Endodermal cell (in vitro differentiated cells): ENCODE data around the gene GIMAP6. TPM values are rescaled to one million over a fixed set of nuclear protein-coding genes. Genes with fewer than 3 reads are reported as not detected.
"Not testable (repeated sequence)": the region's sequence is repeated elsewhere in the genome, so short reads cannot be mapped to it uniquely, and the experiment has no call there.

Experiments used
- DNase-seq: peaks from one replicate; pipeline ENCODE4 v3.0.0-alpha.2; 2017
- H3K27ac ChIP-seq: 2 replicates; pipeline ENCODE4 v1.5.1; 2013; ENCODE audit warnings: mild to moderate bottlenecking, low read depth, low read length, moderate library complexity
- H3K27me3 ChIP-seq: 2 replicates; pipeline ENCODE4 v1.6.1; 2013; ENCODE audit warnings: mild to moderate bottlenecking, low read length, moderate library complexity; ENCODE audit not compliant: insufficient read depth, control insufficient read depth, poor library complexity, severe bottlenecking
- H3K36me3 ChIP-seq: 2 replicates; pipeline ENCODE4 v1.7.0; 2013; ENCODE audit warnings: mild to moderate bottlenecking, low read length, moderate library complexity; ENCODE audit not compliant: control insufficient read depth, insufficient read depth
- H3K4me1 ChIP-seq: one replicate; pipeline ENCODE4 v1.7.0; 2013; ENCODE audit warnings: low read length; ENCODE audit not compliant: control insufficient read depth, insufficient read depth
- H3K4me3 ChIP-seq: 2 replicates; pipeline ENCODE4 v1.5.1; 2013; ENCODE audit warnings: mild to moderate bottlenecking, low read length, moderate library complexity
- H3K9ac ChIP-seq: 2 replicates; pipeline ENCODE4 v1.6.1; 2013; ENCODE audit warnings: mild to moderate bottlenecking, low read length, moderate library complexity; ENCODE audit not compliant: poor library complexity, severe bottlenecking; ENCODE audit errors: extremely low read depth
- H3K9me3 ChIP-seq: 2 replicates; pipeline ENCODE4 v1.6.1; 2013; ENCODE audit warnings: mild to moderate bottlenecking, low read length, moderate library complexity; ENCODE audit not compliant: control insufficient read depth
- H3K27ac Mint-ChIP-seq: 2 replicates; pipeline ENCODE4 v1.8.0; 2020; ENCODE audit warnings: mixed read lengths
- H3K27me3 Mint-ChIP-seq: 2 replicates; pipeline ENCODE4 v1.8.0; 2021; ENCODE audit warnings: mild to moderate bottlenecking, mixed read lengths; ENCODE audit not compliant: insufficient read depth
- H3K36me3 Mint-ChIP-seq: 2 replicates; pipeline ENCODE4 v1.8.0; 2020; ENCODE audit warnings: low read depth, mixed read lengths
- H3K4me1 Mint-ChIP-seq: 2 replicates; pipeline ENCODE4 v1.8.0; 2020; ENCODE audit warnings: mixed read lengths
- H3K4me3 Mint-ChIP-seq: 2 replicates; pipeline ENCODE4 v1.8.0; 2020; ENCODE audit warnings: mild to moderate bottlenecking, moderate library complexity, mixed read lengths
- H3K9me3 Mint-ChIP-seq: 2 replicates; pipeline ENCODE4 v1.8.0; 2020; ENCODE audit warnings: mild to moderate bottlenecking, mixed read lengths
- CTCF ChIP-seq: fragments of 200-600 bp; sonication (generic); conservative IDR thresholded peaks from 2 replicates; pipeline ENCODE4 v1.5.0; 2021; ENCODE audit warnings: antibody characterized with exemption, mild to moderate bottlenecking
- WGBS, 2 experiments: methylation state at CpG; one replicate each; pipeline versions ENCODE4 v1.1.5 to v1.1.7; 2013; ENCODE audit warnings: missing lambda C conversion rate in 2 of 2, mixed read lengths in 1 of 2; ENCODE audit not compliant: insufficient coverage in 1 of 2, insufficient read length in 1 of 2; 5-methylcytosine and 5-hydroxymethylcytosine counted together
- long read RNA-seq, 4 experiments: library from polyadenylated mRNA in 2 of 4; library from RNA in 1 of 4; library from capped mRNA in 1 of 4; stranded (forward) in 3 of 4; unstranded in 1 of 4; transcript quantifications; one replicate each; pipeline ENCODE4 v2.0.0, GENCODE V29; 2020 to 2021; ENCODE audit warnings: inconsistent platforms in 1 of 4
- polyA plus RNA-seq, 2 experiments: library from polyadenylated mRNA; stranded (reverse); fragments of 50-300 nt; gene quantifications; one replicate each; pipeline ENCODE4 v1.2.3, GENCODE V29; 2013
- total RNA-seq, 2 donors: library from RNA; stranded (reverse); fragmentation: NEBNext Ultra II Directional in 1 of 2; extraction: Animal tissue kit (Norgen Biotek cat#: 25700) in 1 of 2; gene quantifications; 2 replicates in 1 of 2; 3 replicates in 1 of 2; pipeline ENCODE4 v1.2.1, GENCODE V29; 2021

Gene GIMAP6
- not detected for total RNA-seq
- polyA plus RNA-seq (2013, experiment 1 of 2), result not detected
- not detected for polyA plus RNA-seq (2013, experiment 2 of 2)
- long read RNA-seq, experiment 1, result 0 reads
- long read RNA-seq, experiment 2, result 0 reads
- long read RNA-seq, experiment 3, result 0 reads
- long read RNA-seq, experiment 4, result 0 reads

GRCh38 chr7:150631866-150632864, at the start of gene GIMAP6:
TSS of gene GIMAP6 (minus strand) at chr7:150632385. CDS start at chr7:150630142, 2,243 bp downstream.
- H3K36me3 ChIP-seq, result no peaks in the 10 kb centered on the region
- peaks cover 7% of the 10 kb centered on the region for H3K27me3 Mint-ChIP-seq
- no peaks in the 10 kb centered on the region for H3K27me3 ChIP-seq
- H3K36me3 Mint-ChIP-seq, result no peaks in the 10 kb centered on the region
- WGBS, 2 experiments, result 91 to 92% methylated on average over 9 of the region's 9 CpGs
- H3K27ac Mint-ChIP-seq, result no peak within 1 kb of the TSS
- H3K9ac ChIP-seq, result no peak within 1 kb of the TSS
- no peak within 1 kb of the TSS for H3K4me3 Mint-ChIP-seq
- H3K9me3 ChIP-seq, result no peaks in the 10 kb centered on the region
- DNase-seq, result no peak
- no peak within 1 kb of the TSS for H3K4me3 ChIP-seq
- peaks cover 7% of the 10 kb centered on the region for H3K9me3 Mint-ChIP-seq
- H3K4me1 ChIP-seq, result no peaks in the 10 kb centered on the region
- H3K4me1 Mint-ChIP-seq, result no peaks in the 10 kb centered on the region
- TF ChIP-seq CTCF, result no peak
- H3K27ac ChIP-seq, result no peak within 1 kb of the TSS

- H3K4me3 Mint-ChIP-seq, H3K4me3 ChIP-seq, H3K27me3 ChIP-seq, H3K9me3 ChIP-seq, DNase-seq, H3K36me3 Mint-ChIP-seq, H3K4me1 ChIP-seq, H3K4me1 Mint-ChIP-seq, H3K36me3 ChIP-seq, H3K27ac ChIP-seq, H3K9ac ChIP-seq, H3K27ac Mint-ChIP-seq: not testable (repeated sequence)
- 80% methylated on average over 1 of the region's 2 CpGs; no CpG with 5 or more reads in 1 of the 2 experiments for WGBS, 2 experiments
- H3K9me3 Mint-ChIP-seq, result peaks cover 24% of the 10 kb centered on the region
- H3K27me3 Mint-ChIP-seq, result peaks cover 28% of the 10 kb centered on the region
Measured at GRCh38 chr7:150680364-150680763, 48.2 kb upstream of the GIMAP6 start.

GRCh38 chr7:150678601-150679000, 46.4 kb upstream of the GIMAP6 start:
- not testable (repeated sequence) for H3K9me3 ChIP-seq, H3K4me1 Mint-ChIP-seq, H3K27me3 ChIP-seq, H3K36me3 Mint-ChIP-seq, H3K4me3 ChIP-seq, DNase-seq, H3K9ac ChIP-seq, H3K4me1 ChIP-seq, H3K27ac ChIP-seq, H3K4me3 Mint-ChIP-seq, H3K27ac Mint-ChIP-seq, H3K36me3 ChIP-seq
- Mint-ChIP-seq H3K27me3 (peaks cover 14% of the 10 kb centered on the region), H3K9me3 (peaks cover 25% of the 10 kb centered on the region)
- WGBS, 2 experiments, result 78 to 89% methylated on average over 7 to 11 of the region's 11 CpGs

GRCh38 chr7:150676854-150677253, 44.7 kb upstream of the GIMAP6 start:
- WGBS, 2 experiments, result 94% methylated on average over 3 of the region's 3 CpGs; no CpG with 5 or more reads in 1 of the 2 experiments
- not testable (repeated sequence) for H3K9me3 ChIP-seq, H3K27me3 Mint-ChIP-seq, H3K4me3 Mint-ChIP-seq, H3K4me3 ChIP-seq, DNase-seq, H3K4me1 Mint-ChIP-seq, H3K4me1 ChIP-seq, H3K36me3 Mint-ChIP-seq, H3K27ac ChIP-seq, H3K9ac ChIP-seq, H3K36me3 ChIP-seq, H3K27ac Mint-ChIP-seq, H3K27me3 ChIP-seq
- H3K9me3 Mint-ChIP-seq, result peaks cover 38% of the 10 kb centered on the region

GRCh38 chr7:150676276-150676675, 44.1 kb upstream of the GIMAP6 start:
- DNase-seq, H3K27ac Mint-ChIP-seq: not testable (repeated sequence)

More at GRCh38 chr7:150676276-150676675, 44.1 kb upstream of the GIMAP6 start:
- not testable (repeated sequence) for H3K4me1 ChIP-seq, H3K36me3 Mint-ChIP-seq, H3K9ac ChIP-seq, H3K9me3 ChIP-seq, H3K27me3 Mint-ChIP-seq, H3K27me3 ChIP-seq, H3K4me3 Mint-ChIP-seq, H3K4me1 Mint-ChIP-seq, H3K27ac ChIP-seq, H3K4me3 ChIP-seq, H3K36me3 ChIP-seq
- peaks cover 38% of the 10 kb centered on the region for H3K9me3 Mint-ChIP-seq
